HG03558 (cell line): ENCODE data around the gene ALDOC.
A peak's percentile ranks its signal among the peaks of the same experiment; 100 is the strongest.
"Not testable (repeated sequence)": the region's sequence is repeated elsewhere in the genome, so short reads cannot be mapped to it uniquely, and the experiment has no call there.

ENCODE experiments used
- ATAC-seq: cut with Tn5 transposase; IDR thresholded peaks from one replicate; pipeline ENCODE4 v1.9.1; 2021; ENCODE audit warnings: moderate number of reproducible peaks; ENCODE audit not compliant: unreplicated experiment; ENCODE audit errors: extremely low read depth

The ALDOC gene

GRCh38 chr17:28576758-28577465 is at the start of gene ALDOC:
Gene ALDOC, minus strand, starts transcription at chr17:28576895. Its CDS starts 1,363 bp downstream, at chr17:28575532.
- ATAC-seq, result peak; percentile 63

- ATAC-seq, result no peak
These were observed 47.5 kb upstream of the ALDOC start for GRCh38 chr17:28624148-28624547.

- ATAC-seq, result no peak
These were observed 47.0 kb upstream of the ALDOC start for GRCh38 chr17:28623696-28624095.

- ATAC-seq, result no peak
These were observed 45.5 kb upstream of the ALDOC start for GRCh38 chr17:28622186-28622585.

- no peak for ATAC-seq
These were observed 43.3 kb upstream of the ALDOC start for GRCh38 chr17:28620010-28620409.

GRCh38 chr17:28618464-28618863 is 41.8 kb upstream of the ALDOC start:
- no peak for ATAC-seq

GRCh38 chr17:28616281-28616680 is 39.6 kb upstream of the ALDOC start:
- ATAC-seq, result no peak

- no peak for ATAC-seq
These were observed 38.7 kb upstream of the ALDOC start for GRCh38 chr17:28615260-28615940.

- no peak for ATAC-seq
These were observed 37.3 kb upstream of the ALDOC start, which contains the start of gene RSKR for GRCh38 chr17:28613931-28614381. Gene RSKR, minus strand, starts transcription at chr17:28614185. Its CDS starts 24 bp downstream, at chr17:28614161.

GRCh38 chr17:28612936-28613872 is 36.5 kb upstream of the ALDOC start:
- ATAC-seq, result no peak

- no peak for ATAC-seq
These were observed 35.8 kb upstream of the ALDOC start for GRCh38 chr17:28612531-28612930.

GRCh38 chr17:28610376-28610775 is 33.7 kb upstream of the ALDOC start:
- ATAC-seq, result no peak

- not testable (repeated sequence) for ATAC-seq
These were observed 27.3 kb upstream of the ALDOC start for GRCh38 chr17:28604031-28604430.

- peak; percentile 27 for ATAC-seq
These were observed 22.9 kb upstream of the ALDOC start for GRCh38 chr17:28599311-28600184.

GRCh38 chr17:28598799-28599310 is 22.2 kb upstream of the ALDOC start, which contains the start of gene SPAG5:
Gene SPAG5, minus strand, starts transcription at chr17:28599025. Its CDS starts 79 bp downstream, at chr17:28598946.
- peak; percentile 41 for ATAC-seq

GRCh38 chr17:28598389-28598788 is 21.7 kb upstream of the ALDOC start:
- ATAC-seq, result no peak

- ATAC-seq, result no peak
These were observed 21.1 kb upstream of the ALDOC start for GRCh38 chr17:28597606-28598383.

GRCh38 chr17:28592260-28592659 is 15.6 kb upstream of the ALDOC start:
- ATAC-seq, result no peak
